Keratinocyte (primary cell): ENCODE measurements around the gene HOXC6. TPM values are rescaled to one million over a fixed set of nuclear protein-coding genes. Genes with fewer than 3 reads are reported as not detected.
"Not testable (repeated sequence)": the region's sequence is repeated elsewhere in the genome, so short reads cannot be mapped to it uniquely, and the experiment has no call there.

ENCODE experiments used
- DNase-seq: peaks from one replicate; pipeline ENCODE4 v3.0.0-alpha.2; 2011; ENCODE audit warnings: low read depth, missing footprints, low spot score
- FAIRE-seq: peaks from 2 replicates; lab custom pipeline; 2011; peaks lifted over from hg19 to GRCh38; lab: Jason Lieb, UNC
- H2AFZ ChIP-seq: 2 replicates; pipeline ENCODE4 v1.6.0; 2012; ENCODE audit warnings: low read length, control low read depth, inconsistent platforms; ENCODE audit not compliant: control insufficient read depth
- H3K27ac ChIP-seq: 2 replicates; pipeline ENCODE4 v1.5.1; 2011; ENCODE audit warnings: low read length; ENCODE audit not compliant: control insufficient read depth, insufficient read depth
- H3K27me3 ChIP-seq: 3 replicates; pipeline ENCODE4 v1.6.0; 2011; ENCODE audit warnings: low read length; ENCODE audit not compliant: control insufficient read depth, insufficient read depth; ENCODE audit errors: extremely low read depth
- H3K36me3 ChIP-seq, 2 experiments: 2 replicates in 1 of 2; 3 replicates in 1 of 2; pipeline ENCODE4 v1.5.1; 2011; ENCODE audit warnings: low read length in 2 of 2, mild to moderate bottlenecking in 1 of 2; ENCODE audit not compliant: control insufficient read depth in 2 of 2, insufficient read depth in 2 of 2; ENCODE audit errors: extremely low read depth in 1 of 2
- H3K4me1 ChIP-seq: 3 replicates; pipeline ENCODE4 v1.5.1; 2011; ENCODE audit warnings: low read length; ENCODE audit not compliant: control insufficient read depth, insufficient read depth; ENCODE audit errors: extremely low read depth
- H3K4me2 ChIP-seq: 3 replicates; pipeline ENCODE4 v1.6.0; 2011; ENCODE audit warnings: low read depth, low read length; ENCODE audit not compliant: control insufficient read depth, insufficient read depth; ENCODE audit errors: extremely low read depth
- H3K4me3 ChIP-seq, 3 experiments: fragments of 200-600 bp in 1 of 3; sonication (generic) in 1 of 3; 2 replicates in 2 of 3; 3 replicates in 1 of 3; pipeline ENCODE4 v1.5.1; 2011 to 2016; ENCODE audit warnings: low read length in 3 of 3, mild to moderate bottlenecking in 3 of 3, control low read depth in 2 of 3, inconsistent platforms in 1 of 3, low read depth in 1 of 3, mixed read lengths in 1 of 3, mixed run types in 1 of 3, moderate library complexity in 1 of 3; ENCODE audit not compliant: control insufficient read depth in 2 of 3, insufficient read depth in 2 of 3; ENCODE audit errors: extremely low read depth in 1 of 3
- H3K79me2 ChIP-seq: 2 replicates; pipeline ENCODE4 v1.6.0; 2012; ENCODE audit warnings: low read length; ENCODE audit not compliant: control insufficient read depth, insufficient read depth
- H3K9ac ChIP-seq: 3 replicates; pipeline ENCODE4 v1.6.0; 2011; ENCODE audit warnings: low read length; ENCODE audit not compliant: control insufficient read depth, insufficient read depth; ENCODE audit errors: extremely low read depth
- H3K9me1 ChIP-seq: 3 replicates; pipeline ENCODE4 v1.6.0; 2011; ENCODE audit warnings: low read length; ENCODE audit not compliant: control insufficient read depth, insufficient read depth; ENCODE audit errors: extremely low read depth
- H3K9me3 ChIP-seq: 2 replicates; pipeline ENCODE4 v1.5.1; 2012; ENCODE audit warnings: low read depth, low read length; ENCODE audit not compliant: control insufficient read depth
- H4K20me1 ChIP-seq: 3 replicates; pipeline ENCODE4 v1.6.0; 2011; ENCODE audit warnings: low read length; ENCODE audit not compliant: control insufficient read depth, insufficient read depth; ENCODE audit errors: extremely low read depth
- EZH2 ChIP-seq: IDR thresholded peaks from one replicate; pipeline ENCODE4 v1.6.1; 2012; ENCODE audit warnings: inconsistent platforms, mild to moderate bottlenecking, low read length, moderate library complexity
- dilution Hi-C: fragments of 300-500 bp; cut with MboI; formaldehyde crosslinking; loops from one replicate; pipeline ENCODE4 v1.7.0; 2020; ENCODE audit warnings: low sequenced_read_pairs; ENCODE audit not compliant: extremely low pct_ligation_motif_present
- polyA plus RNA-seq, 5 experiments: library from polyadenylated mRNA; depleted of rRNA in 3 of 5; stranded (reverse) in 3 of 5; stranded (forward) in 1 of 5; unstranded in 1 of 5; fragments of >200 nt; gene quantifications; 1 replicate in 1 of 5; 2 replicates in 3 of 5; 3 replicates in 1 of 5; pipeline versions ENCODE4 v1.2.1 to v1.2.3, GENCODE V29; 2011 to 2012; ENCODE audit warnings: missing spikeins in 2 of 5, low read depth in 1 of 5, low replicate concordance in 1 of 5
- small RNA-seq, 3 experiments: library from RNA; depleted of rRNA; stranded (forward); fragments of <200 nt; gene quantifications; one replicate each; pipeline ENCODE3, GENCODE V24; 2012; ENCODE audit warnings: low read depth in 3 of 3, low replicate concordance in 1 of 3; ENCODE audit not compliant: insufficient read length in 3 of 3
- TF ChIP-seq, protein P1 (sequence below), 3 experiments: IDR thresholded peaks in 1 of 3; conservative IDR thresholded peaks in 1 of 3; optimal IDR thresholded peaks in 1 of 3; 2 replicates in 2 of 3; 3 replicates in 1 of 3; pipeline versions ENCODE3 to v1.5.1; 2011; ENCODE audit warnings: low read length in 3 of 3, mild to moderate bottlenecking in 3 of 3, moderate library complexity in 2 of 3, control low read depth in 1 of 3, inconsistent platforms in 1 of 3; ENCODE audit not compliant: insufficient read depth in 2 of 3; ENCODE audit errors: extremely low read depth in 1 of 3

HOXC6 gene
- polyA plus RNA-seq, 1 donor (not counting 4 experiments of a cell fraction or from before 2014, with no cell fraction given) = 4.7 TPM

DNA sequence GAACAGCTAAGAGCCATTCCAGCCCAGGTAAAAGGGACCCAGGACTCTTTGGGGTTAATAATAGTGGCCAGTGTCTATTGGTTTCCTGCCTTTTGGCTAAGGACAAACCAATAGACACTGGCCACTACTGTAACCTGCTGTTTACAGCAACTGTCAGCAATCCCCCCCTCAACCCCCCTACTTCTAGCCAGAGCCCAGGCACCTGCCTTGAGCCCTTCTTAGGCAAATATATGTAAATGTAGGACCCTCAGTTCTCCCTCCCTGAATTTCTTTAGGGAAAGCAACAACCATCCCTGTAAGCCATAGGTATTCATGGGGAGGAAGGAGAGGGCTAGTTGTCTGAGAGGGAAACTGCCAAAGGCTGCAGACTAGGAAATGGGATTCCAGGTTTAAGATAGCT is 47.7 kb downstream of the HOXC6 start:
- Histone ChIP-seq H3K4me1 (no peaks in the 10 kb centered on the region), H3K27me3 (no peaks in the 10 kb centered on the region), H4K20me1 (no peaks in the 10 kb centered on the region), H3K36me3 (no peaks in the 10 kb centered on the region), H3K4me3 (no peak overlapping the region), H2AFZ (no peak overlapping the region), H3K9me1 (no peaks in the 10 kb centered on the region), H3K27ac (no peak overlapping the region), H3K9ac (no peak overlapping the region), H3K79me2 (no peaks in the 10 kb centered on the region), H3K4me2 (no peak overlapping the region), H3K9me3 (no peaks in the 10 kb centered on the region)
- dilution Hi-C loops = no loop called here
- FAIRE-seq = no peak
- no peak for DNase-seq
- TF ChIP-seq EZH2 = no peak
- TF ChIP-seq, protein P1, sequence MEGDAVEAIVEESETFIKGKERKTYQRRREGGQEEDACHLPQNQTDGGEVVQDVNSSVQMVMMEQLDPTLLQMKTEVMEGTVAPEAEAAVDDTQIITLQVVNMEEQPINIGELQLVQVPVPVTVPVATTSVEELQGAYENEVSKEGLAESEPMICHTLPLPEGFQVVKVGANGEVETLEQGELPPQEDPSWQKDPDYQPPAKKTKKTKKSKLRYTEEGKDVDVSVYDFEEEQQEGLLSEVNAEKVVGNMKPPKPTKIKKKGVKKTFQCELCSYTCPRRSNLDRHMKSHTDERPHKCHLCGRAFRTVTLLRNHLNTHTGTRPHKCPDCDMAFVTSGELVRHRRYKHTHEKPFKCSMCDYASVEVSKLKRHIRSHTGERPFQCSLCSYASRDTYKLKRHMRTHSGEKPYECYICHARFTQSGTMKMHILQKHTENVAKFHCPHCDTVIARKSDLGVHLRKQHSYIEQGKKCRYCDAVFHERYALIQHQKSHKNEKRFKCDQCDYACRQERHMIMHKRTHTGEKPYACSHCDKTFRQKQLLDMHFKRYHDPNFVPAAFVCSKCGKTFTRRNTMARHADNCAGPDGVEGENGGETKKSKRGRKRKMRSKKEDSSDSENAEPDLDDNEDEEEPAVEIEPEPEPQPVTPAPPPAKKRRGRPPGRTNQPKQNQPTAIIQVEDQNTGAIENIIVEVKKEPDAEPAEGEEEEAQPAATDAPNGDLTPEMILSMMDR (optimal IDR thresholded peaks at IDR 0.05 in 1 of 3, IDR thresholded peaks at IDR 0.05 in 1 of 3, conservative IDR thresholded peaks at IDR 0.05 in 1 of 3; ENCODE audit: extremely low read depth in 1 of 3, insufficient read depth in 2 of 3, low read length in 3 of 3) = no peak

DNA sequence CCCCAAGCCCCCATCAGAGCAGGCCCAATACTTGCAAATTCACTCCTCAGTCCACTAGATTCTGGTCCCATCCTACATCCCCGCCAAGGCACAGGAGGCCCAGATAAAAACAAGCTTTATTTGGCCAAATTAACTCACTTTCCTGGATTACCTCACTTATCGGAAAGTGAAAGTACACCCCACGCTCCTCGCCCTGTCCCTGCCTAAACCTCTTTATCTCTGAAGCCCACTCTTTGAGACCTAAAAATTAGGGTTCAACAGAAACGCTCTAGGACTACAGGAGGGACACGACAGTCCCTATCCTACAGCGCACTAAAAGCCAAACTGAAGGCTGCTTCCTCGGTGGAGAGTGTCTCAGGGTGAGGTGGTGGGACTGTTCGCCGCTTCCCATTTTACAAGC is 49.6 kb downstream of the HOXC6 start:
- H3K79me2 ChIP-seq, dilution Hi-C loops, H3K36me3 ChIP-seq, H3K9ac ChIP-seq, H3K27ac ChIP-seq, H3K9me3 ChIP-seq, H3K4me1 ChIP-seq, FAIRE-seq, H3K4me3 ChIP-seq, DNase-seq, H3K9me1 ChIP-seq, H3K4me2 ChIP-seq, H2AFZ ChIP-seq, H4K20me1 ChIP-seq, H3K27me3 ChIP-seq: not testable (repeated sequence)

DNA sequence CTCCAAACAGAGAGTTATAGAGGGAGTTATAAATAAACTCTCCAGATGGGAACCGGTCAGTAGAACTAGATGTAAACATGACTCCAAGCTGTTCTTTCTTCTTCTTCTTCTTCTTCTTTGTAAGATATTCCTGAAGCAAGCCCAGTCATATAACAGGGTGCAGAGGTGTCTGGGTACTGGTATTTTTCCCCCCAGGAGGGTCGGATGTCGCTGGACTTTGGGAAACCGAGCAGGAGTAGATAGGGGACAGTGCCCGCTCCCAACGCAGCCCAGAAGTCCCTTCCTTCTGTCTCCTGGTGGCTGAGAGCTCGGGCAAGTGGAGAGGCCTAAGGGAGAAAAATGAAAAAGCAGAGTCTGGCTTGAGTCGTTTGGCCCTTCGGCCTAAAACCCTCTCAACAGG is 50.9 kb downstream of the HOXC6 start:
- H3K4me2 ChIP-seq, H3K27ac ChIP-seq, DNase-seq, H3K4me1 ChIP-seq, H4K20me1 ChIP-seq, dilution Hi-C loops, H3K9me3 ChIP-seq, H3K79me2 ChIP-seq, H2AFZ ChIP-seq, H3K4me3 ChIP-seq, H3K36me3 ChIP-seq, H3K9me1 ChIP-seq, H3K9ac ChIP-seq, H3K27me3 ChIP-seq, FAIRE-seq: not testable (repeated sequence)

Small RNA genes lying within 50 kb of the gene (small RNA-seq; reads per million reads assigned to genes)
- gene HOXC5 = 0 to 0.33 (median 0.25) reads per million in 3 experiments
- 0.27 to 2.3 (median 0.67) reads per million in 3 experiments for gene MIR196A2
- gene MIR615 = 3.8 to 549 (median 219) reads per million in 3 experiments

Other genes with a start within 250 kb of the HOXC6 start
- 4.8 to 5.6 TPM (median 5.2 TPM) in 3 replicates for gene HOXC13, start 89.6 kb upstream of the HOXC6 start, polyA plus RNA-seq
- 0.35 to 1.2 TPM (median 0.47 TPM) in 3 replicates for gene HOXC12, start 73.5 kb upstream of the HOXC6 start, polyA plus RNA-seq
- gene HOXC11, start 55.3 kb upstream of the HOXC6 start, polyA plus RNA-seq = 1.2 to 2.4 TPM (median 1.6 TPM) in 3 replicates
- 2.5 to 4.0 TPM (median 2.9 TPM) in 3 replicates for gene HOTAIR, start 53.5 kb upstream of the HOXC6 start, polyA plus RNA-seq
- 7.3 to 33.1 TPM (median 14.1 TPM) in 3 replicates for gene HOXC10, start 43.3 kb upstream of the HOXC6 start, polyA plus RNA-seq
- 1.1 to 3.3 TPM (median 1.8 TPM) in 3 replicates for gene HOXC9, start 28.3 kb upstream of the HOXC6 start, polyA plus RNA-seq
- gene HOXC8, start 19.5 kb upstream of the HOXC6 start, polyA plus RNA-seq = 1.8 to 3.8 TPM (median 2.0 TPM) in 3 replicates
- gene HOXC5, start 4.6 kb downstream of the HOXC6 start, polyA plus RNA-seq = 0.18 to 0.73 TPM (median 0.33 TPM) in 3 replicates
- gene HOXC4, start 25.4 kb downstream of the HOXC6 start, polyA plus RNA-seq = 0.81 to 1.8 TPM (median 1.8 TPM) in 3 replicates
- 38.6 to 45.3 TPM (median 39.6 TPM) in 3 replicates for gene SMUG1, start 160.5 kb downstream of the HOXC6 start, polyA plus RNA-seq